MM.1S (cell line): ENCODE data around the gene PPP1R12B.

Experiments
- EZH2 ChIP-seq: fragments of 300-600 bp; sonication (generic); optimal IDR thresholded peaks from 2 replicates; pipeline ENCODE3; 2017; ENCODE audit warnings: low read depth, mild to moderate bottlenecking, antibody characterized with exemption, low read length, mixed read lengths
- EZH2phosphoT487 ChIP-seq: fragments of 300-600 bp; sonication (generic); IDR thresholded peaks from 2 replicates; pipeline ENCODE4 v1.6.1; 2018; ENCODE audit warnings: antibody characterized with exemption, low read length
- TF ChIP-seq, protein P1 (sequence below): fragments of 300-600 bp; sonication (generic); IDR thresholded peaks from 2 replicates; pipeline ENCODE4 v1.5.1; 2016; ENCODE audit warnings: antibody characterized with exemption, low read length, mixed read lengths

DNA sequence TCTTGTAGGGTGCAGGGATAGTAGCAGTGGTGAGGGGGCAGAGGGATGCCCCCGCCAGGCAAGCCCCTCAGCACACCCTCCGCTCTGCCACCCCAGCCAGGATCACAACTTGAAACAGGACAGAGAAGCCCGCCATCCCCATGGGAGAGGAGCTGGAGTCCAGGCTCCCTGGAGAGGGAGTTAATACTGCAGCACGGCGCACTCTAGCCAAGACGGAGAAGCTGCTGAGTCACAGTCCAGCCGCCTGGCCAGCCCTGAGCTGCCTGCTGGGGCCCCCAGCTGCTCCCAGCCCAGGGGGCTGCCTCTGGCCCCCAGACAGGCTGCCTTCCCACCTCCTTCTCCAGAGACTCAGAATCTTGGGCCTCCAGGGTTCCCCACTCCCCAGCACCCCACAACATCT, 274.6 kb downstream of the PPP1R12B start:
- TF ChIP-seq, protein P1, sequence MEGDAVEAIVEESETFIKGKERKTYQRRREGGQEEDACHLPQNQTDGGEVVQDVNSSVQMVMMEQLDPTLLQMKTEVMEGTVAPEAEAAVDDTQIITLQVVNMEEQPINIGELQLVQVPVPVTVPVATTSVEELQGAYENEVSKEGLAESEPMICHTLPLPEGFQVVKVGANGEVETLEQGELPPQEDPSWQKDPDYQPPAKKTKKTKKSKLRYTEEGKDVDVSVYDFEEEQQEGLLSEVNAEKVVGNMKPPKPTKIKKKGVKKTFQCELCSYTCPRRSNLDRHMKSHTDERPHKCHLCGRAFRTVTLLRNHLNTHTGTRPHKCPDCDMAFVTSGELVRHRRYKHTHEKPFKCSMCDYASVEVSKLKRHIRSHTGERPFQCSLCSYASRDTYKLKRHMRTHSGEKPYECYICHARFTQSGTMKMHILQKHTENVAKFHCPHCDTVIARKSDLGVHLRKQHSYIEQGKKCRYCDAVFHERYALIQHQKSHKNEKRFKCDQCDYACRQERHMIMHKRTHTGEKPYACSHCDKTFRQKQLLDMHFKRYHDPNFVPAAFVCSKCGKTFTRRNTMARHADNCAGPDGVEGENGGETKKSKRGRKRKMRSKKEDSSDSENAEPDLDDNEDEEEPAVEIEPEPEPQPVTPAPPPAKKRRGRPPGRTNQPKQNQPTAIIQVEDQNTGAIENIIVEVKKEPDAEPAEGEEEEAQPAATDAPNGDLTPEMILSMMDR, result no peak
- no peak for TF ChIP-seq EZH2phosphoT487
- no peak for TF ChIP-seq EZH2
